AG10803 (cell line): ENCODE measurements around the gene FBXO24.

Experiments used
- DNase-seq: peaks from one replicate; pipeline ENCODE4 v3.0.0; 2010; ENCODE audit warnings: low read depth
- H3K4me3 ChIP-seq: 2 replicates; pipeline ENCODE4 v1.5.1; 2011; ENCODE audit warnings: mild to moderate bottlenecking, low read length, control low read depth
- CTCF ChIP-seq: conservative IDR thresholded peaks from 2 replicates; pipeline ENCODE4 v1.5.1; 2011; ENCODE audit warnings: mild to moderate bottlenecking, low read length, control low read depth, inconsistent platforms

The FBXO24 gene

GRCh38 chr7:100572281-100572948 is 13.7 kb upstream of the FBXO24 start:
- no peak for DNase-seq
- no peak for TF ChIP-seq CTCF
- no peak overlapping the region for H3K4me3 ChIP-seq

GRCh38 chr7:100572949-100573675 is 13.0 kb upstream of the FBXO24 start:
- H3K4me3 ChIP-seq, result no peak overlapping the region
- no peak for TF ChIP-seq CTCF
- DNase-seq, result no peak

GRCh38 chr7:100573691-100574361 is 12.3 kb upstream of the FBXO24 start, which contains the start of gene SAP25:
Gene SAP25, minus strand, starts transcription at chr7:100573900. Its CDS starts 158 bp downstream, at chr7:100573742.
- no peak for TF ChIP-seq CTCF
- H3K4me3 ChIP-seq, result no peak within 1 kb of the TSS
- no peak for DNase-seq

- TF ChIP-seq CTCF, result no peak
- DNase-seq, result no peak
- H3K4me3 ChIP-seq, result no peak overlapping the region
Observed at GRCh38 chr7:100574362-100575205, 11.5 kb upstream of the FBXO24 start.

- no peak for TF ChIP-seq CTCF
- DNase-seq, result no peak
- H3K4me3 ChIP-seq, result no peak overlapping the region
Observed at GRCh38 chr7:100575206-100575631, 10.9 kb upstream of the FBXO24 start.

GRCh38 chr7:100575746-100576383 is 10.3 kb upstream of the FBXO24 start:
- no peak for TF ChIP-seq CTCF
- no peak overlapping the region for H3K4me3 ChIP-seq
- DNase-seq, result no peak
